Measurements from ENCODE around the gene FAM90A1.
"Not testable (repeated sequence)": the region's sequence is repeated elsewhere in the genome, so short reads cannot be mapped to it uniquely, and the experiment has no call there.

GRCh38 chr12:8172911-8173310 lies 54.5 kb downstream of the FAM90A1 start:
- not testable (repeated sequence) for TF ChIP-seq CTCF (IDR thresholded peaks at IDR 0.05; ENCODE audit: insufficient read depth, low read length, poor library complexity, severe bottlenecking); EZH2phosphoT487 (conservative IDR thresholded peaks at IDR 0.05; ENCODE audit: low read length)
